OCI-LY7 (cell line): Measurements from ENCODE around the gene MEIOB. TPM values are rescaled to one million over a fixed set of nuclear protein-coding genes. Genes with fewer than 3 reads are reported as not detected.

ENCODE experiments used
- BruUV-seq: library from RNA; stranded (reverse); fragments of 400-500 nt; replicated peaks from 2 replicates; lab custom pipeline; 2021; lab: Mats Ljungman, UMichigan
- CTCF ChIA-PET: fragments of 300-600 bp; sonication (Branson Sonifier 250); formaldehyde crosslinking; loops from one replicate; lab custom pipeline; 2022; ENCODE audit warnings: antibody characterized with exemption; ENCODE audit not compliant: unreplicated experiment; lab: Charles Lee
- POLR2A ChIA-PET: fragments of 300-600 bp; sonication (Branson Sonifier 250); formaldehyde crosslinking; loops from one replicate; lab custom pipeline; 2022; ENCODE audit warnings: antibody characterized with exemption; lab: Charles Lee
- DNase-seq: peaks from one replicate; pipeline ENCODE4 v3.0.0-alpha.2; 2015; ENCODE audit warnings: low spot score
- H2AFZ ChIP-seq: fragments of 200-600 bp; sonication (generic), shearing (Covaris generic); 2 replicates; pipeline ENCODE4 v1.6.1; 2014; ENCODE audit warnings: mild to moderate bottlenecking, antibody characterized with exemption, low read length, moderate library complexity
- H3K27ac ChIP-seq: fragments of 200-600 bp; sonication (generic); 2 replicates; pipeline ENCODE4 v1.5.1; 2014; ENCODE audit warnings: mixed run types, low read depth, mild to moderate bottlenecking, moderate library complexity, low read length, inconsistent platforms; ENCODE audit not compliant: poor library complexity, severe bottlenecking
- H3K36me3 ChIP-seq: fragments of 200-600 bp; sonication (generic); 2 replicates; pipeline ENCODE4 v1.6.1; 2014; ENCODE audit warnings: mild to moderate bottlenecking, antibody characterized with exemption, low read length, moderate library complexity, mixed read lengths; ENCODE audit not compliant: insufficient read depth
- H3K4me1 ChIP-seq: fragments of 200-600 bp; sonication (generic); 2 replicates; pipeline ENCODE4 v1.5.1; 2014; ENCODE audit warnings: mild to moderate bottlenecking, low read length; ENCODE audit not compliant: insufficient read depth, poor library complexity, severe bottlenecking
- H3K4me2 ChIP-seq: fragments of 200-600 bp; sonication (generic); 2 replicates; pipeline ENCODE4 v1.6.1; 2014; ENCODE audit warnings: mild to moderate bottlenecking, low read length
- H3K4me3 ChIP-seq: fragments of 200-600 bp; sonication (generic); 2 replicates; pipeline ENCODE4 v1.5.1; 2014; ENCODE audit warnings: mild to moderate bottlenecking, low read depth, low read length; ENCODE audit not compliant: poor library complexity, severe bottlenecking
- H3K79me2 ChIP-seq: fragments of 200-600 bp; sonication (generic); 2 replicates; pipeline ENCODE4 v1.6.1; 2016; ENCODE audit warnings: low read depth, mild to moderate bottlenecking, low read length, moderate library complexity, mixed read lengths; ENCODE audit not compliant: insufficient read depth
- H3K9me2 ChIP-seq: fragments of 200-600 bp; sonication (generic); 2 replicates; pipeline ENCODE4 v1.6.1; 2016; ENCODE audit warnings: mild to moderate bottlenecking, low read length, mixed read lengths; ENCODE audit not compliant: insufficient read depth
- H3K9me3 ChIP-seq: fragments of 200-600 bp; sonication (generic); 2 replicates; pipeline ENCODE4 v1.6.1; 2014; ENCODE audit warnings: mild to moderate bottlenecking, mixed run types, low read length, mixed read lengths
- H4K20me1 ChIP-seq: fragments of 200-600 bp; sonication (generic); 2 replicates; pipeline ENCODE4 v1.6.1; 2014; ENCODE audit warnings: mild to moderate bottlenecking, antibody characterized with exemption, low read length, moderate library complexity, mixed read lengths; ENCODE audit not compliant: insufficient read depth
- EZH2phosphoT487 ChIP-seq: fragments of 200-600 bp; sonication (generic); IDR thresholded peaks from 2 replicates; pipeline ENCODE4 v1.6.1; 2018; ENCODE audit warnings: low read depth, borderline replicate concordance, mild to moderate bottlenecking, mixed run types, antibody characterized with exemption, low read length, moderate library complexity, mixed read lengths
- intact Hi-C: fragments of 100-400 bp; cut with micrococcal nuclease; formaldehyde crosslinking; loops from one replicate; pipeline ENCODE4 v1.10.0; 2022; ENCODE audit not compliant: unreplicated experiment
- total RNA-seq, 2 experiments: library from RNA; depleted of rRNA in 1 of 2; stranded (reverse); fragments of >200 nt in 1 of 2; shearing (Covaris generic) in 1 of 2; gene quantifications; 2 replicates each; pipeline ENCODE4 v1.2.3, GENCODE V29; 2014 to 2022
- TF ChIP-seq, protein P1 (sequence below): fragments of 200-600 bp; sonication (generic); conservative IDR thresholded peaks from 2 replicates; pipeline ENCODE4 v1.5.1; 2014; ENCODE audit warnings: mild to moderate bottlenecking, antibody characterized with exemption, low read length, moderate library complexity, mixed read lengths

MEIOB gene
- total RNA-seq, 2 experiments from 2014 or later = not detected

DNA sequence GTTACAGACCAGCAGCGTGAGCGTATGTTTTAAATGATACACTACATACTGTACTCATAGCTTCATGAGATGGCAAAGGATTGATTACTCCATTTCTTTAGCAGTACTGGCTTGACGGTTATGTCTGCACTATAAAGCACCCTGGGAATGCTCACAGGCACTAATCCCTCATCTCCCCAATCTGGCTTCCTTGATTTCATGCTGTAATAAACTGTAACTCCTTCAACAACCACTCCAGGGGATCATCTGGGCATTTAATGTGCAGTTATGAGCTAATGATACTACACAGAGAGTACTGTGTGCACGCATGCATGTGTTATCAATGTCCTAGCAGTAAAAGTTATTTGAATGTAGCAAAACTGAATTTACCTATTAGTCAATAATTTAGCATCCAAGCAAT, 20.2 kb downstream of the MEIOB start:
- Histone ChIP-seq H3K9me2 (no peaks in the 10 kb centered on the region), H4K20me1 (no peaks in the 10 kb centered on the region), H2AFZ (no peak overlapping the region), H3K4me2 (no peak overlapping the region), H3K4me1 (no peaks in the 10 kb centered on the region), H3K79me2 (no peaks in the 10 kb centered on the region), H3K4me3 (no peak overlapping the region), H3K27ac (no peak overlapping the region), H3K9me3 (no peaks in the 10 kb centered on the region), H3K36me3 (no peaks in the 10 kb centered on the region)
- TF ChIP-seq EZH2phosphoT487 = no peak
- TF ChIP-seq, protein P1, sequence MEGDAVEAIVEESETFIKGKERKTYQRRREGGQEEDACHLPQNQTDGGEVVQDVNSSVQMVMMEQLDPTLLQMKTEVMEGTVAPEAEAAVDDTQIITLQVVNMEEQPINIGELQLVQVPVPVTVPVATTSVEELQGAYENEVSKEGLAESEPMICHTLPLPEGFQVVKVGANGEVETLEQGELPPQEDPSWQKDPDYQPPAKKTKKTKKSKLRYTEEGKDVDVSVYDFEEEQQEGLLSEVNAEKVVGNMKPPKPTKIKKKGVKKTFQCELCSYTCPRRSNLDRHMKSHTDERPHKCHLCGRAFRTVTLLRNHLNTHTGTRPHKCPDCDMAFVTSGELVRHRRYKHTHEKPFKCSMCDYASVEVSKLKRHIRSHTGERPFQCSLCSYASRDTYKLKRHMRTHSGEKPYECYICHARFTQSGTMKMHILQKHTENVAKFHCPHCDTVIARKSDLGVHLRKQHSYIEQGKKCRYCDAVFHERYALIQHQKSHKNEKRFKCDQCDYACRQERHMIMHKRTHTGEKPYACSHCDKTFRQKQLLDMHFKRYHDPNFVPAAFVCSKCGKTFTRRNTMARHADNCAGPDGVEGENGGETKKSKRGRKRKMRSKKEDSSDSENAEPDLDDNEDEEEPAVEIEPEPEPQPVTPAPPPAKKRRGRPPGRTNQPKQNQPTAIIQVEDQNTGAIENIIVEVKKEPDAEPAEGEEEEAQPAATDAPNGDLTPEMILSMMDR = no peak
- ChIA-PET CTCF (no interaction called here), POLR2A (no interaction called here)
- intact Hi-C loops = no loop called here
- BruUV-seq = no TSS peak
- no peak for DNase-seq

DNA sequence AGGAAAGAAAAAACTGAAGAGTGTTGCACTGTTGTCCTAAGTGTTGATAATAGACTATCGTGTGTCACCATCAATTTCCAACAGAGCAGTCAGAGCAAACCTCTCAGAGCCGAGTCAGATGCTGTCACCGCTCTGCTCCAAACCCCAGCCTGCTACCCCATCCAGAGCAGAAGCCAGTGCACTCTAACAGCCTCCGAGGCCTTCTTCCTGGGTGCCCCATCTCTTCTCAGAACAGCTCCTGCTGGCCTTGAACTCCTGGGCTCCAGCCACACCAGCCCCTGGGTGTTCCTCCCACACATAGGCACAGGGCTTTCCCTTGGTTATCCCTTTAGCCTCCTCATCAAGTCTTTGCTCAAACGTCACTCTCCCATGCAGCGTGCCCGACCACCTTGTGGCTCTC, 21.0 kb downstream of the MEIOB start:
- intact Hi-C loops = no loop called here
- no peak overlapping the region for H3K4me2 ChIP-seq
- ChIA-PET POLR2A (no interaction called here), CTCF (no interaction called here)
- no peaks in the 10 kb centered on the region for H3K4me1 ChIP-seq
- H2AFZ ChIP-seq = no peak overlapping the region
- no peaks in the 10 kb centered on the region for H4K20me1 ChIP-seq
- H3K36me3 ChIP-seq = no peaks in the 10 kb centered on the region
- no peak overlapping the region for H3K27ac ChIP-seq
- no peaks in the 10 kb centered on the region for H3K9me2 ChIP-seq
- TF ChIP-seq EZH2phosphoT487 = no peak
- TF ChIP-seq, protein P1 = no peak
- BruUV-seq = no TSS peak
- H3K4me3 ChIP-seq = no peak overlapping the region
- H3K79me2 ChIP-seq = no peaks in the 10 kb centered on the region
- no peak for DNase-seq
- H3K9me3 ChIP-seq = no peaks in the 10 kb centered on the region

DNA sequence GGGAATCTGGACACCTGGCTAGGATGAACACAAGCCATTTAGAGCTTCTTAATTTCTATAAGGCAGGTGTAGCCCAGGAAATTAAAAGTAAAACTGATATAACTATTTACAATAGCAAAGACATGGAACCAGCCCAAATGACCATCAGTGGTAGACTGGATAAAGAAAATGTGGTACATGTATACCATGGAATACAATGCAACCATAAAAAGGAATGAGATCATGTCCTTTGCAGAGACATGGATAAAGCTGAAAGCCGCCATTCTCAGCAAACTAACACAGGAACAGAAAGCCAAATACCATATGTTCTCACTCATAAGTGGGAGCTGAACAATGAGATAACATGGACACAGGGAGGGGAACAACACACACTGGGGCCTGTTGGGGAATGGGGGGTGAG, 25.5 kb downstream of the MEIOB start:
- Histone ChIP-seq H4K20me1 (no peaks in the 10 kb centered on the region), H3K4me3 (no peak overlapping the region), H3K36me3 (no peaks in the 10 kb centered on the region), H3K79me2 (no peaks in the 10 kb centered on the region), H3K9me2 (no peaks in the 10 kb centered on the region), H3K4me1 (no peaks in the 10 kb centered on the region), H3K27ac (no peak overlapping the region), H2AFZ (no peak overlapping the region), H3K4me2 (no peak overlapping the region), H3K9me3 (no peaks in the 10 kb centered on the region)
- TF ChIP-seq, protein P1 = no peak
- no peak for TF ChIP-seq EZH2phosphoT487
- no peak for DNase-seq
- CTCF ChIA-PET = interaction anchor here (0.6 kb wide), 1 partner anchor 8 kb away, joined by 4 read pairs; no protein-coding TSS in a partner anchor
- POLR2A ChIA-PET = no interaction called here
- intact Hi-C loops = no loop called here
- BruUV-seq = no TSS peak
